ENCODE data around the gene UROS.

- no peak for TF ChIP-seq FOXA1 (IDR thresholded peaks at IDR 0.05)
- no peak for TF ChIP-seq LEF1 (IDR thresholded peaks at IDR 0.05; ENCODE audit: borderline replicate concordance)
- TF ChIP-seq SP1 (IDR thresholded peaks at IDR 0.05): no peak
- TF ChIP-seq TARDBP (IDR thresholded peaks at IDR 0.05): no peak
- no peak for TF ChIP-seq FOXM1 (IDR thresholded peaks at IDR 0.05; ENCODE audit: borderline replicate concordance)
- TF ChIP-seq SUZ12 (IDR thresholded peaks at IDR 0.05): no peak
- TF ChIP-seq FOXK2 (IDR thresholded peaks at IDR 0.05): no peak
- TF ChIP-seq NFRKB (IDR thresholded peaks at IDR 0.05): no peak
- TF ChIP-seq L3MBTL2 (conservative IDR thresholded peaks at IDR 0.05): no peak
- no peak for TF ChIP-seq ARNT (IDR thresholded peaks at IDR 0.05)
- no peak for TF ChIP-seq HDGF (IDR thresholded peaks at IDR 0.05; ENCODE audit: borderline replicate concordance)
- TF ChIP-seq BHLHE40 (IDR thresholded peaks at IDR 0.05; ENCODE audit: borderline replicate concordance): no peak
- TF ChIP-seq CTBP1 (IDR thresholded peaks at IDR 0.05; ENCODE audit: borderline replicate concordance): no peak
Observed at GRCh38 chr10:125815764-125816163, 7.3 kb downstream of the UROS start.
